ENCODE measurements around the gene KNTC1.

KNTC1 gene

DNA sequence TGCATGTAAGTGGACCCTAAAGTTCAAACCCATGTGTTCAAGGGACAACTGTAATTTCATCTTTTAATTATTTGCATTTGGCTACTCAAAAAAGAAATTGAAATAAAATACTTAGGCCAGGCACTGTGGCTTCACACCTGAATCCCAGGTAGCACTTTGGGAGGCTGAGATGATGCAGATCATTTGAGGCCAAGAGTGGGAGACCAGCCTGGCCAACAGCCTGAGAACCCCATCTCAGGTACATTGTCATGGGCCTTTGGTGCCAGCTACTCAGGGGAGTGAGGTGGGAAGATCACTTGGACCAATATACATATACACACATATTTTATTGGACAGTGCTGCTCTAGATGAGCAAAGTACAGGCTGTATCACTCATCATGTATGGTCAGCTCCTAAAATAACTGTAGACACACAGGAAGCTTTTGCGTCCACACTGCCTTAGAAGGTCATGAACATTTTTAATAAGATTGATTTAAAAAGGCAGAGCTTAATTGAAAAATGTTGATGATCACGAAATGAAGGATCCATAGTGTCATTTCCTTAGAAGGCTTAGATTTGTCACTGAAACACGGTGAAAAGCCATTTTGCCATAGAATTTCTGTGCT lies 23.8 kb upstream of the KNTC1 start:
- H2AFZ ChIP-seq (ENCODE audit: low read depth, low read length) = no peak overlapping the region
- peaks cover 3% of the 10 kb centered on the region; the same call in 1 of the 2 replicates for H4K20me1 ChIP-seq (ENCODE audit: insufficient read depth, low read length)
- TF ChIP-seq CTCF (IDR thresholded peaks at IDR 0.05; ENCODE audit: low read depth, low read length) (no peak), EZH2phosphoT487 (IDR thresholded peaks at IDR 0.05; ENCODE audit: low read depth) (no peak)
- H3K79me2 ChIP-seq (ENCODE audit: low read length) = peaks cover 37% of the 10 kb centered on the region
- peaks cover 49% of the 10 kb centered on the region for H3K36me3 ChIP-seq (replicated peaks; ENCODE audit: low read depth, low read length)
- H3K9me3 ChIP-seq (ENCODE audit: insufficient read depth, low read length) = no peaks in the 10 kb centered on the region
- no peak overlapping the region for H3K9ac ChIP-seq (ENCODE audit: low read length)
- H3K27ac ChIP-seq (ENCODE audit: low read length) = peak overlapping the region; percentile 90
- H3K4me3 ChIP-seq (ENCODE audit: low read length) = no peak overlapping the region
- no peak overlapping the region for H3K4me2 ChIP-seq (ENCODE audit: low read length)
- no peaks in the 10 kb centered on the region for H3K27me3 ChIP-seq (ENCODE audit: low read depth, low read length)
- H3K4me1 ChIP-seq (ENCODE audit: low read length) = peaks cover 27% of the 10 kb centered on the region

- H3K36me3 ChIP-seq (replicated peaks; ENCODE audit: low read depth, low read length) = peaks cover 49% of the 10 kb centered on the region
- peaks cover under 1% of the 10 kb centered on the region; the same call in 1 of the 2 replicates for H4K20me1 ChIP-seq (ENCODE audit: insufficient read depth, low read length)
- H3K27ac ChIP-seq (ENCODE audit: low read length) = peak overlapping the region; percentile 90
- no peaks in the 10 kb centered on the region for H3K27me3 ChIP-seq (ENCODE audit: low read depth, low read length)
- TF ChIP-seq EZH2phosphoT487 (IDR thresholded peaks at IDR 0.05; ENCODE audit: low read depth) = no peak
- no peak for TF ChIP-seq CTCF (IDR thresholded peaks at IDR 0.05; ENCODE audit: low read depth, low read length)
- H2AFZ ChIP-seq (ENCODE audit: low read depth, low read length) = no peak overlapping the region
- peaks cover 19% of the 10 kb centered on the region for H3K4me1 ChIP-seq (ENCODE audit: low read length)
- peaks cover 35% of the 10 kb centered on the region for H3K79me2 ChIP-seq (ENCODE audit: low read length)
- H3K9me3 ChIP-seq (ENCODE audit: insufficient read depth, low read length) = no peaks in the 10 kb centered on the region
- H3K9ac ChIP-seq (ENCODE audit: low read length) = no peak overlapping the region
- no peak overlapping the region for H3K4me3 ChIP-seq (ENCODE audit: low read length)
- no peak overlapping the region for H3K4me2 ChIP-seq (ENCODE audit: low read length)
Measured at GRCh38 chr12:122503783-122504590, 23.1 kb upstream of the KNTC1 start.

DNA sequence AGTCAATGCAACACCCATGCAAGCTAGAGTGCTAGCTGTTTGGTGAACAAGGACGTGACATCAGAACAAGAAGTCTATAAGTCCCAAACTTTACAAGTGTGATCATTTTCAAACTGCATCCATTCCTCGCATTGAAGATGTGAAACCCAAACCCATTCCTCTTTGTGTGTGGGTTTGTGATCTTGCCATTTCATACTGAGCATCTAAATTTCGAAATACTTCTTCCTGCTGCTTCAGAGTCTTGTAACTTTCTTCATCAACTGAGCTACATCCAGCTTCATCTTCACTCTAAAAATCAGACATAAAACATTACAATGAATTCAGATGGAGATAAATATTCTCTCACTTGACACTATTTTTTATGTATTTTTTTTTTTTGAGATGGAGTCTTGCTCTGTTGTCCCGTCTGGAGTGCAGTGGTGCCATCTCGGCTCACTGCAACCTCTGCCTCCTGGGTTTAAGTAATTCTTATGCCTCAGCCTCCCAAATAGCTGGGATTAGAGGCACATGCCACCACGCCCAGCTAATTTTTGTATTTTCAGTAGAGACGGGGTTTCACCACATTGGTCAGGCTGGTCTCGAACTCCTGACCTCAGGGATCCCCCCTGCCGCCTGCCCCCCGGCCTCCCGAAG lies 21.5 kb upstream of the KNTC1 start:
- peaks cover 13% of the 10 kb centered on the region; the same call in 1 of the 2 replicates for H4K20me1 ChIP-seq (ENCODE audit: insufficient read depth, low read length)

More for the DNA sequence above, 21.5 kb upstream of the KNTC1 start:
- H3K4me2 ChIP-seq (ENCODE audit: low read length) = no peak overlapping the region
- no peaks in the 10 kb centered on the region for H3K9me3 ChIP-seq (ENCODE audit: insufficient read depth, low read length)
- H3K4me3 ChIP-seq (ENCODE audit: low read length) = no peak overlapping the region
- peaks cover 62% of the 10 kb centered on the region for H3K36me3 ChIP-seq (replicated peaks; ENCODE audit: low read depth, low read length)
- peaks cover 35% of the 10 kb centered on the region for H3K79me2 ChIP-seq (ENCODE audit: low read length)
- H3K27me3 ChIP-seq (ENCODE audit: low read depth, low read length) = no peaks in the 10 kb centered on the region
- H3K27ac ChIP-seq (ENCODE audit: low read length) = no peak overlapping the region
- peaks cover 18% of the 10 kb centered on the region for H3K4me1 ChIP-seq (ENCODE audit: low read length)
- TF ChIP-seq EZH2phosphoT487 (IDR thresholded peaks at IDR 0.05; ENCODE audit: low read depth) = no peak
- no peak for TF ChIP-seq CTCF (IDR thresholded peaks at IDR 0.05; ENCODE audit: low read depth, low read length)
- H3K9ac ChIP-seq (ENCODE audit: low read length) = no peak overlapping the region
- H2AFZ ChIP-seq (ENCODE audit: low read depth, low read length) = no peak overlapping the region
